ENCODE results near the gene CHIA.

The CHIA gene

DNA sequence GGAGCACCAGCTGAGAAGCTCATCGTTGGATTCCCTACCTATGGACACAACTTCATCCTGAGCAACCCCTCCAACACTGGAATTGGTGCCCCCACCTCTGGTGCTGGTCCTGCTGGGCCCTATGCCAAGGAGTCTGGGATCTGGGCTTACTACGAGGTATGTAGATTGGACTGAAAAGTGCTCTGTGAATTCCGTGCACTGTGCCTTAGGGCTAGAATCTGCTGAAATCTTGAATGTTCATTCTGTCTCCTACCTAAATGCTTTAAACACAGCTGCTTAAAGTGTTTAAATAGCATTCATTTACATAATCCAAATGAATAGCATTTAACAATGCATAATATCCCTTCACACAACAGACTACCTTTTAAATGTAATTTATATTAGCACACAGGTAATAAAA lies 27.9 kb downstream of the CHIA start:
- H3K9me3 ChIP-seq (ENCODE audit: low read length) = no peaks in the 10 kb centered on the region
- H3K27me3 ChIP-seq (ENCODE audit: insufficient read depth, low read length) = no peaks in the 10 kb centered on the region
- H3K4me1 ChIP-seq (ENCODE audit: insufficient read depth, low read length, severe bottlenecking) = no peaks in the 10 kb centered on the region
- H3K9me2 ChIP-seq (ENCODE audit: low read depth, low read length) = no peaks in the 10 kb centered on the region
- H3K4me3 ChIP-seq (ENCODE audit: low read depth, low read length, poor library complexity, severe bottlenecking) = no peak overlapping the region
- H3F3A ChIP-seq (ENCODE audit: insufficient read depth, low read length) = no peaks in the 10 kb centered on the region
- H2AFZ ChIP-seq (ENCODE audit: low read length) = no peak overlapping the region
- no peaks in the 10 kb centered on the region for H4K20me1 ChIP-seq (ENCODE audit: insufficient read depth, low read length)
- no peak overlapping the region for H3K4me2 ChIP-seq (ENCODE audit: low read length)
- H3K27ac ChIP-seq (ENCODE audit: low read depth, low read length, poor library complexity, severe bottlenecking) = no peak overlapping the region
- TF ChIP-seq CTCF (IDR thresholded peaks at IDR 0.05; ENCODE audit: low read length) (no peak), EZH2 (IDR thresholded peaks at IDR 0.05; ENCODE audit: borderline replicate concordance, low read length) (no peak)
- no peaks in the 10 kb centered on the region for H3K79me2 ChIP-seq (ENCODE audit: insufficient read depth, low read length)
- H3K36me3 ChIP-seq (ENCODE audit: insufficient read depth, low read length) = no peaks in the 10 kb centered on the region
- no peak overlapping the region for H3K9ac ChIP-seq (ENCODE audit: low read length)

- H3K9me2 ChIP-seq (ENCODE audit: low read depth, low read length) = no peaks in the 10 kb centered on the region
- H3K4me1 ChIP-seq (ENCODE audit: insufficient read depth, low read length, severe bottlenecking) = no peaks in the 10 kb centered on the region
- no peaks in the 10 kb centered on the region for H3K9me3 ChIP-seq (ENCODE audit: low read length)
- H3K27me3 ChIP-seq (ENCODE audit: insufficient read depth, low read length) = no peaks in the 10 kb centered on the region
- H3K36me3 ChIP-seq (ENCODE audit: insufficient read depth, low read length) = no peaks in the 10 kb centered on the region
- no peaks in the 10 kb centered on the region for H3K79me2 ChIP-seq (ENCODE audit: insufficient read depth, low read length)
- H3F3A ChIP-seq (ENCODE audit: insufficient read depth, low read length) = no peaks in the 10 kb centered on the region
- H3K4me3 ChIP-seq (ENCODE audit: low read depth, low read length, poor library complexity, severe bottlenecking) = no peak overlapping the region
- H2AFZ ChIP-seq (ENCODE audit: low read length) = no peak overlapping the region
- no peak overlapping the region for H3K9ac ChIP-seq (ENCODE audit: low read length)
- H3K4me2 ChIP-seq (ENCODE audit: low read length) = no peak overlapping the region
- TF ChIP-seq EZH2 (IDR thresholded peaks at IDR 0.05; ENCODE audit: borderline replicate concordance, low read length) (no peak), CTCF (IDR thresholded peaks at IDR 0.05; ENCODE audit: low read length) (no peak)
- no peaks in the 10 kb centered on the region for H4K20me1 ChIP-seq (ENCODE audit: insufficient read depth, low read length)
- no peak overlapping the region for H3K27ac ChIP-seq (ENCODE audit: low read depth, low read length, poor library complexity, severe bottlenecking)
Measured at GRCh38 chr1:111320066-111320879, 29.6 kb downstream of the CHIA start.

DNA sequence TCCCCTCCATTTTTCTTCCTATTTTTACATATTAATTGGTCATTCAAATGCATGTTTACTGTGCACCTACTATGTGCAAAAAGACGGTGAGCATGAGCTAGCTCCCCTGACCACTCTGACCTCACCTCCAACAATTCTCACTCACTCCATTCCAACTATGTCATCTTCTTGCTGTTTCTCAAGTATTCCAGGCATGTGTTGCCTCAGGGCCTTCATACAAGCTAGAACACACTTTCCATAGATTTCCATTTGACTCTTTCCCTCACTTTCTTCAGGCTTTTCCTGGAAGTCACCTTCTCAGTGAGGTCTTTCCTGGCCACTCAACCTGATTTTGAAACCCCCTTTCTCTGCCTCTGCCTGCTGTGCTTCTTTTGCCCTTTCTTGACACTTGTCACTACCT lies 32.6 kb downstream of the CHIA start:
- no peak overlapping the region for H3K27ac ChIP-seq (ENCODE audit: low read depth, low read length, poor library complexity, severe bottlenecking)
- no peaks in the 10 kb centered on the region for H4K20me1 ChIP-seq (ENCODE audit: insufficient read depth, low read length)
- TF ChIP-seq EZH2 (IDR thresholded peaks at IDR 0.05; ENCODE audit: borderline replicate concordance, low read length) = no peak
- TF ChIP-seq CTCF (IDR thresholded peaks at IDR 0.05; ENCODE audit: low read length) = no peak
- H3K4me2 ChIP-seq (ENCODE audit: low read length) = no peak overlapping the region
- H3F3A ChIP-seq (ENCODE audit: insufficient read depth, low read length) = no peaks in the 10 kb centered on the region
- no peak overlapping the region for H3K9ac ChIP-seq (ENCODE audit: low read length)
- no peaks in the 10 kb centered on the region for H3K4me1 ChIP-seq (ENCODE audit: insufficient read depth, low read length, severe bottlenecking)
- no peaks in the 10 kb centered on the region for H3K27me3 ChIP-seq (ENCODE audit: insufficient read depth, low read length)
- H3K4me3 ChIP-seq (ENCODE audit: low read depth, low read length, poor library complexity, severe bottlenecking) = no peak overlapping the region
- H3K9me2 ChIP-seq (ENCODE audit: low read depth, low read length) = no peaks in the 10 kb centered on the region
- no peaks in the 10 kb centered on the region for H3K36me3 ChIP-seq (ENCODE audit: insufficient read depth, low read length)
- H2AFZ ChIP-seq (ENCODE audit: low read length) = no peak overlapping the region
- no peaks in the 10 kb centered on the region for H3K79me2 ChIP-seq (ENCODE audit: insufficient read depth, low read length)
- H3K9me3 ChIP-seq (ENCODE audit: low read length) = no peaks in the 10 kb centered on the region
